IPS-18c (cell line): ENCODE measurements around the gene HSPA12A.

ENCODE experiments used
- H3K4me3 ChIP-seq: 2 replicates; pipeline ENCODE4 v1.7.0; 2013; ENCODE audit warnings: low read depth, mild to moderate bottlenecking, low read length, moderate library complexity; ENCODE audit not compliant: insufficient read depth
- H3K9me3 ChIP-seq: one replicate; pipeline ENCODE4 v1.6.1; 2013; ENCODE audit warnings: mild to moderate bottlenecking, low read length, moderate library complexity; ENCODE audit not compliant: control insufficient read depth, insufficient read depth

Gene HSPA12A

GRCh38 chr10:116690356-116691322 is 51.7 kb downstream of the HSPA12A start:
- Histone ChIP-seq H3K9me3 (no peaks in the 10 kb centered on the region), H3K4me3 (no peak overlapping the region)

DNA sequence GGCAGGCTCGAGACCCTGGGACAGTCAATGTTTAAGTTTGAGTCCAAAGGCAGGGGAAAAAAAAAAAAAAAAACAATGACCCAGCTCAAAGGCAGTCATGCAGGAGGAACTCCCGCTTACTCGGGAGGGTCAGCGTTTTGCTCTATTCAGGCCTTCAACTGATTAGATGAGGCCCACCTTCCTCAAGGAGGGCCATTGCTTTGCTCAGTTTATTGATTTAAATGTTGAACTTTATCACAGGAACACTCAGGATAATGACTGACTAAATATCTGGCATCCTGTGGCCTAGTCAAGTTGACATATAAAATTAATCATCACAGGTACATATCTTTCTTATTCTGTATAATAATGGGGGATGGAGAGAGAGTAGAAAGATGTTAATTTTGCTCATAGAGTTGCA is 52.6 kb downstream of the HSPA12A start:
- Histone ChIP-seq H3K4me3 (no peak overlapping the region), H3K9me3 (no peaks in the 10 kb centered on the region)

GRCh38 chr10:116688741-116689495 is 53.4 kb downstream of the HSPA12A start:
- Histone ChIP-seq H3K4me3 (no peak overlapping the region), H3K9me3 (no peaks in the 10 kb centered on the region)

DNA sequence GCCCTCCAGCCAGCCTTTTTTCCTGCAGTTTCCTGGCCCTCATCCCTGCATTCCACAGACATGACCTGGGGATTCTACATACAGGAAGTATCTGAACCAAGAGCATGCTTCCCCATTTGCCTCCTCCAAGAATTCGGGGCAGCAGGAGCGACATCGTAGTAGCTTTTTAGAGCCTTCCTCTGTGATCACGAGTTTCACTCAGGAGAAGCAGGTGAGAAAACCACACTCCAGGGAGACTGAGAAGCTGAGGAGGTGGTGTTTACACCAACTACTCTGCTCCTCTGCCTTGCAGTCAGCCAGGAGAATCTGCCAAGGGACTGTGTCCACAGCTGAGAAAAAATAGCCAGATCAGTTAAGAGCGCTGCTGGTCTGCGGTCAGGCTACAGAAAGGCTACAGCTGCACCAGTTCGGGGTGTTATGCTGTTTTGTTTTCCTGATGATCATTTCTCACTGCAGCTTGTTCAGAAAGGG is 54.1 kb downstream of the HSPA12A start:
- Histone ChIP-seq H3K9me3 (no peaks in the 10 kb centered on the region), H3K4me3 (no peak overlapping the region)

GRCh38 chr10:116687633-116688032 is 54.7 kb downstream of the HSPA12A start:
- H3K4me3 ChIP-seq = no peak overlapping the region

GRCh38 chr10:116686632-116687031 is 55.7 kb downstream of the HSPA12A start:
- no peak overlapping the region for H3K4me3 ChIP-seq
- no peaks in the 10 kb centered on the region for H3K9me3 ChIP-seq

More at GRCh38 chr10:116687633-116688032, 54.7 kb downstream of the HSPA12A start:
- H3K9me3 ChIP-seq = no peaks in the 10 kb centered on the region

DNA sequence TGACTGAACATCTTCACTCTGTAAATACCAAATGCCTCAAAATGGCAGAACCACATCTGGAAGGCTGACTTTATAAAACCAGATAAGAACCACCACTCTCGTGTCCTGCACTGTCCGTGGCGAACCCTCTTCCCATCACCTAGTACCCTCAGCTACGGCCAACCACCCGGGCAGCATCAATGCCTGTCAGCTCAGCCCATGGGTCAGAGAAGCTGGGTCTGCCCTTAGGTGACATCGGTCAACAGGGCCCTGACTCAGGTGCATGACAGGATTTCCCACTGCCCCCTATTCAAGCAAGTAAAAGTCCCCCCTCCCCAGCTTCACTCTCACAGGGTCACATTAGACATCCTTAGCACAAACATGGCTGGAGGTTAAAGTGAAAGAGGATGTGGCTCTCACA is 56.6 kb downstream of the HSPA12A start:
- Histone ChIP-seq H3K9me3 (no peaks in the 10 kb centered on the region), H3K4me3 (no peak overlapping the region)

- Histone ChIP-seq H3K4me3 (no peak overlapping the region), H3K9me3 (no peaks in the 10 kb centered on the region)
These were observed 57.6 kb downstream of the HSPA12A start for GRCh38 chr10:116684781-116685180.

DNA sequence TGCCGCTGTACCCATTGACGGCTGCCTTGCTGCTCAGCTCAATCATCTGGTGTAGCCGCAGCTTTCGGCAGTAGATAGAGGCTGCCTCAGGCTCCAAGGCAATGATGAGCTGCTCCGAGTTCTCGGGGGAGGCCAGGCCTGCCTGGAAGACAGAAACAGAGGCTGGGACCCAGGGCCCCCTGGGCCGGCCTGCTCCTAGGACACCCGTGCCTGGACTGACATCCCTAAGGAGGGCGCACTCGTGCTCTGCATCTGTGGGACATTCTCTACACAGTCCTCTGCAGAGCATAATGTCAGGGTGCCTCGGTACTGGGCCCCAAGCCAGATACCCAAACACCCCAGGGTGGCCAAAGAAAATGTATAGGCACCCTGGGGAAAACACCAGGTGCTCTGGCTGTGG is 58.5 kb downstream of the HSPA12A start:
- Histone ChIP-seq H3K4me3 (no peak overlapping the region), H3K9me3 (no peaks in the 10 kb centered on the region)

DNA sequence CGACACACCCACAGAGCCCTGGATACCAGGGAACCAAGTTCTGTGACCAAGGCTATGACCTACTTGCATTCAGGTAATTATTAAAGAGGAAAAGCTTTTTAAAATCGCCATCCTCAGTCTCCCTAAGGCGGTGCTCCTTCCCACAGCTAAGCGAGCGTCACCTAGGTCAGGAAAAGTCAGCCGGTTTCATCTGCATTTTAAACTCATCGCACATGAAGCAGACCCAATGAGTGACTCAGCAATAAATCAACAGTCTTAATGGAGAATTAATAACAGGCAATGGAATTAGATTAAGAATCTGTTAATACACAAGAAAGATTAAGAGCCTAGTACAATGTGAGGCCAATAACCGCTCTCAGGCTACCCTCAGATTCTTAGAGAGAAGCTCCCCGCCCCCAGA is 59.2 kb downstream of the HSPA12A start:
- H3K9me3 ChIP-seq = no peaks in the 10 kb centered on the region

GRCh38 chr10:116679351-116679750 is 63.0 kb downstream of the HSPA12A start:
- Histone ChIP-seq H3K4me3 (no peak overlapping the region), H3K9me3 (peaks cover 2% of the 10 kb centered on the region)

More for the DNA sequence above, 59.2 kb downstream of the HSPA12A start:
- H3K4me3 ChIP-seq = no peak overlapping the region

- peaks cover 2% of the 10 kb centered on the region for H3K9me3 ChIP-seq
- H3K4me3 ChIP-seq = no peak overlapping the region
These were observed 65.7 kb downstream of the HSPA12A start for GRCh38 chr10:116676633-116677032.

- Histone ChIP-seq H3K4me3 (no peak overlapping the region), H3K9me3 (peaks cover 2% of the 10 kb centered on the region)
These were observed 66.2 kb downstream of the HSPA12A start for GRCh38 chr10:116676118-116676517.

GRCh38 chr10:116674901-116675423 is 67.4 kb downstream of the HSPA12A start:
- H3K4me3 ChIP-seq = no peak overlapping the region
- peaks cover 2% of the 10 kb centered on the region for H3K9me3 ChIP-seq

- no peak overlapping the region for H3K4me3 ChIP-seq
- peaks cover 2% of the 10 kb centered on the region for H3K9me3 ChIP-seq
These were observed 68.5 kb downstream of the HSPA12A start for GRCh38 chr10:116673866-116674265.

DNA sequence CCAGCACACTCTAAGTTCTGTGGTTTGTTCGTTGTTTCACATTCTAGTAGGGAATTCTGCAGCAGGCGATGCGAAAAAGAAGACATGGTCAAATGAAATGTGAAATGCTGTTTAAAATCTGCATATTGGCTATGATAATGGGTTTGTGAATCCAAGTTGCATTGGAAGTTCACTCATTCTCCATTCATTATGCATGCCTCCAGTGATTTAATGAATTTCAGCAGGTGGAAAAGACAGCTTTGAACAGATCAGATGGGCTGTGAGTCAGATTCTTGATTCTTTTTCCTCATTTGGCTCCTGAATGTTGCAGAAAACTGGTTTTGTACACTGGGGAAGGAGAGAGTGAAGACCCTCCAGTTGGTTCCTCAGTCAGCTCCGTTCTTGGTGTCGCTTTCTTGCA is 69.5 kb downstream of the HSPA12A start:
- Histone ChIP-seq H3K4me3 (no peak overlapping the region), H3K9me3 (peaks cover 2% of the 10 kb centered on the region)

- H3K9me3 ChIP-seq = peaks cover 2% of the 10 kb centered on the region
- H3K4me3 ChIP-seq = no peak overlapping the region
These were observed 71.0 kb downstream of the HSPA12A start for GRCh38 chr10:116671274-116671926.
